ENCODE data around the gene CDK5. TPM values are rescaled to one million over a fixed set of nuclear protein-coding genes. Genes with fewer than 3 reads are reported as not detected.

Gene CDK5
- total and polyA plus RNA-seq, 9 of the 15 experiments (the other 6 are each of a cell fraction or from before 2014, with no cell fraction given) = 3.2 to 38.0 (median 27.5) TPM

DNA sequence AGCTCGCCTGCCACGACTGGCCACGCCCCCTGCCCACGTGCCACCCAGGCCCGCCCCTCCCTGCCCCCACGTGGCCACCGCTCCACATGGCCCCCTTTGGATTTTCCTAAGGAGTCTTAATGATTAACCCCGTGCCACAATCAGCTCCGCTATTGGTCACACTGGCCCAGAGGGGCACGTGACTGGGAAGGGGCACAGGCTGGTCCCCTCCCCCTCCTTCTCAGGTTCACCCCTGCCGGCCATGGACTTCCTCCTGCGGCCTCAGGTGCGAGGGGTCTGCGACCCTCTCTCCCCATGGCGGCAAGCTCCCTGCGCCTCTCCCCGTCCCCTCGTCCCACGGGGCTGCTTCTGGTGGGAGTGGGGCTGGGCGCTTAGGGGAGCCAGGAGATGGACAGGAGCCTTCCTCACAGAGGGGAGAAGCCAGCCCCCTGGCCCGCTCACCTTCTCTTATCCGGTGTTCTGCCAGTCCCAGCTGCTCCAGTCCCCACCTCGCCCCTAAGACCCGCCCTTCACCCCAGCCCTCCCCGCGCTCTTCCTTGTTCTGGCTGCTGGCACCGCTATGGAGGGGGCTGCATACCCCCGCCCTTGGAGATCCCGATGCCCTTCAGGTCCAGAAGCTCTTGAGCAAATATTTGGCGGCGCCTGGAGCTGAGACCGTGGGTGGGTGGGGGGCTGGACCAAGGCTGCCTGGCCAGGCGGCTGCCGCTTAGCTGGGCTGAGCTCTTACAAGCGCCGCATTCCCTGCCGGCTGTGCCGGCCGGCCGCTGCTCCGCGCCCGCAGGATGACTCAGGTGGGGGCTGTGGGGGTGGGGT is 4.9 kb upstream of the CDK5 start (continued):
- peak; percentile 91 for TF ChIP-seq FOSL1 (tag; conservative IDR thresholded peaks at IDR 0.05)
- TF ChIP-seq ZNF584 (CRISPR knock-in tag; IDR thresholded peaks at IDR 0.05; ENCODE audit: low read depth) = no peak
- TF ChIP-seq, protein P1, sequence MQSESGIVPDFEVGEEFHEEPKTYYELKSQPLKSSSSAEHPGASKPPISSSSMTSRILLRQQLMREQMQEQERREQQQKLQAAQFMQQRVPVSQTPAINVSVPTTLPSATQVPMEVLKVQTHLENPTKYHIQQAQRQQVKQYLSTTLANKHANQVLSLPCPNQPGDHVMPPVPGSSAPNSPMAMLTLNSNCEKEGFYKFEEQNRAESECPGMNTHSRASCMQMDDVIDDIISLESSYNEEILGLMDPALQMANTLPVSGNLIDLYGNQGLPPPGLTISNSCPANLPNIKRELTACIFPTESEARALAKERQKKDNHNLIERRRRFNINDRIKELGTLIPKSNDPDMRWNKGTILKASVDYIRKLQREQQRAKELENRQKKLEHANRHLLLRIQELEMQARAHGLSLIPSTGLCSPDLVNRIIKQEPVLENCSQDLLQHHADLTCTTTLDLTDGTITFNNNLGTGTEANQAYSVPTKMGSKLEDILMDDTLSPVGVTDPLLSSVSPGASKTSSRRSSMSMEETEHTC (IDR thresholded peaks at IDR 0.05) = peak; percentile 39; the same call in 1 of the 2 replicates
- no peak for TF ChIP-seq NR2C2 (CRISPR knock-in tag; IDR thresholded peaks at IDR 0.05)
- peak; percentile 21; the same call in 1 of the 2 replicates for TF ChIP-seq NR2C2 (tag; IDR thresholded peaks at IDR 0.05)
- TF ChIP-seq, protein P2, sequence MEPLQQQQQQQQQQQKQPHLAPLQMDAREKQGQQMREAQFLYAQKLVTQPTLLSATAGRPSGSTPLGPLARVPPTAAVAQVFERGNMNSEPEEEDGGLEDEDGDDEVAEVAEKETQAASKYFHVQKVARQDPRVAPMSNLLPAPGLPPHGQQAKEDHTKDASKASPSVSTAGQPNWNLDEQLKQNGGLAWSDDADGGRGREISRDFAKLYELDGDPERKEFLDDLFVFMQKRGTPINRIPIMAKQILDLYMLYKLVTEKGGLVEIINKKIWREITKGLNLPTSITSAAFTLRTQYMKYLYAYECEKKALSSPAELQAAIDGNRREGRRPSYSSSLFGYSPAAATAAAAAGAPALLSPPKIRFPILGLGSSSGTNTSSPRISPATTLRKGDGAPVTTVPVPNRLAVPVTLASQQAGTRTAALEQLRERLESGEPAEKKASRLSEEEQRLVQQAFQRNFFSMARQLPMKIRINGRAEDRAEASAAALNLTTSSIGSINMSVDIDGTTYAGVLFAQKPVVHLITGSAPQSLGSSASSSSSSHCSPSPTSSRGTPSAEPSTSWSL (CRISPR knock-in tag; IDR thresholded peaks at IDR 0.05; ENCODE audit: borderline replicate concordance) = no peak
- no peak for TF ChIP-seq RBM22 (IDR thresholded peaks at IDR 0.05; ENCODE audit: low read depth, low read length, poor library complexity, severe bottlenecking)
- TF ChIP-seq ZNF146 (CRISPR knock-in tag; IDR thresholded peaks at IDR 0.05; ENCODE audit: unreplicated experiment) = no peak
- no peak for TF ChIP-seq ZNF23 (CRISPR knock-in tag; IDR thresholded peaks at IDR 0.05)
- 0 out of 2 replicates have a peak, but pooled peaks have one; percentile 19 for TF ChIP-seq SREBF1 (IDR thresholded peaks at IDR 0.05; ENCODE audit: borderline replicate concordance, low read depth, low read length)
- no peak for TF ChIP-seq ZNF79 (CRISPR knock-in tag; IDR thresholded peaks at IDR 0.05; ENCODE audit: low read depth)
- peak; percentile 93 for TF ChIP-seq KLF13 (tag; IDR thresholded peaks at IDR 0.05; ENCODE audit: borderline replicate concordance, low read depth)
- no peak for TF ChIP-seq ZNF347 (CRISPR knock-in tag; IDR thresholded peaks at IDR 0.05; ENCODE audit: low read depth)
- no peak for TF ChIP-seq GATAD2B (IDR thresholded peaks at IDR 0.05; ENCODE audit: borderline replicate concordance)
- TF ChIP-seq, protein P3, sequence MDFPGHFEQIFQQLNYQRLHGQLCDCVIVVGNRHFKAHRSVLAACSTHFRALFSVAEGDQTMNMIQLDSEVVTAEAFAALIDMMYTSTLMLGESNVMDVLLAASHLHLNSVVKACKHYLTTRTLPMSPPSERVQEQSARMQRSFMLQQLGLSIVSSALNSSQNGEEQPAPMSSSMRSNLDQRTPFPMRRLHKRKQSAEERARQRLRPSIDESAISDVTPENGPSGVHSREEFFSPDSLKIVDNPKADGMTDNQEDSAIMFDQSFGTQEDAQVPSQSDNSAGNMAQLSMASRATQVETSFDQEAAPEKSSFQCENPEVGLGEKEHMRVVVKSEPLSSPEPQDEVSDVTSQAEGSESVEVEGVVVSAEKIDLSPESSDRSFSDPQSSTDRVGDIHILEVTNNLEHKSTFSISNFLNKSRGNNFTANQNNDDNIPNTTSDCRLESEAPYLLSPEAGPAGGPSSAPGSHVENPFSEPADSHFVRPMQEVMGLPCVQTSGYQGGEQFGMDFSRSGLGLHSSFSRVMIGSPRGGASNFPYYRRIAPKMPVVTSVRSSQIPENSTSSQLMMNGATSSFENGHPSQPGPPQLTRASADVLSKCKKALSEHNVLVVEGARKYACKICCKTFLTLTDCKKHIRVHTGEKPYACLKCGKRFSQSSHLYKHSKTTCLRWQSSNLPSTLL (IDR thresholded peaks at IDR 0.05) = no peak
- no peak for TF ChIP-seq NFE2L1 (tag; IDR thresholded peaks at IDR 0.05; ENCODE audit: borderline replicate concordance, low read depth)
- no peak for TF ChIP-seq ATF1 (CRISPR knock-in tag; IDR thresholded peaks at IDR 0.05)
- TF ChIP-seq ATF1 (tag; IDR thresholded peaks at IDR 0.05) = peak; percentile 51
- peak; percentile 49; the same call in 1 of the 2 replicates for TF ChIP-seq ELF2 (CRISPR knock-in tag; IDR thresholded peaks at IDR 0.05)
- TF ChIP-seq MXI1 (IDR thresholded peaks at IDR 0.05; ENCODE audit: low read depth, low read length) = peak; percentile 99
- TF ChIP-seq, protein P4, sequence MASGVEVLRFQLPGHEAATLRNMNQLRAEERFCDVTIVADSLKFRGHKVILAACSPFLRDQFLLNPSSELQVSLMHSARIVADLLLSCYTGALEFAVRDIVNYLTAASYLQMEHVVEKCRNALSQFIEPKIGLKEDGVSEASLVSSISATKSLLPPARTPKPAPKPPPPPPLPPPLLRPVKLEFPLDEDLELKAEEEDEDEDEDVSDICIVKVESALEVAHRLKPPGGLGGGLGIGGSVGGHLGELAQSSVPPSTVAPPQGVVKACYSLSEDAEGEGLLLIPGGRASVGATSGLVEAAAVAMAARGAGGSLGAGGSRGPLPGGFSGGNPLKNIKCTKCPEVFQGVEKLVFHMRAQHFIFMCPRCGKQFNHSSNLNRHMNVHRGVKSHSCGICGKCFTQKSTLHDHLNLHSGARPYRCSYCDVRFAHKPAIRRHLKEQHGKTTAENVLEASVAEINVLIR (CRISPR knock-in tag; IDR thresholded peaks at IDR 0.05) = no peak
- TF ChIP-seq, protein P5, sequence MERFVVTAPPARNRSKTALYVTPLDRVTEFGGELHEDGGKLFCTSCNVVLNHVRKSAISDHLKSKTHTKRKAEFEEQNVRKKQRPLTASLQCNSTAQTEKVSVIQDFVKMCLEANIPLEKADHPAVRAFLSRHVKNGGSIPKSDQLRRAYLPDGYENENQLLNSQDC (CRISPR knock-in tag; IDR thresholded peaks at IDR 0.05) = 0 out of 2 replicates have a peak, but pooled peaks have one; percentile 49

Measured in K562 (cell line).